Measurements from ENCODE around the gene SLC41A2. TPM values are rescaled to one million over a fixed set of nuclear protein-coding genes. Genes with fewer than 3 reads are reported as not detected.

Gene SLC41A2
- total and polyA plus RNA-seq, 9 donors: 3.1 to 55.1 (median 26.5) TPM

GRCh38 chr12:104942075-104942474, 16.0 kb downstream of the SLC41A2 start:
- no peaks in the 10 kb centered on the region for H3K27me3 ChIP-seq
- no peaks in the 10 kb centered on the region for H3K4me1 ChIP-seq (ENCODE audit: insufficient read depth)
- H3K9me3 ChIP-seq: no peaks in the 10 kb centered on the region
- no peak overlapping the region for H3K4me3 ChIP-seq
- intact Hi-C loops (cut with DNase I): no loop called here
- H3K36me3 ChIP-seq: no peaks in the 10 kb centered on the region
- 91 to 97% (median 94%) methylated on average over 4 of the region's 4 CpGs for WGBS, 3 donors
- TF ChIP-seq POLR2A (IDR thresholded peaks at IDR 0.05) (no peak), CTCF (IDR thresholded peaks at IDR 0.05) (no peak), EP300 (IDR thresholded peaks at IDR 0.05) (no peak)
- no peak overlapping the region for H3K27ac ChIP-seq
- DNase-seq: no peak

- Histone ChIP-seq H3K4me1 (ENCODE audit: insufficient read depth) (no peaks in the 10 kb centered on the region), H3K27ac (no peak overlapping the region), H3K4me3 (no peak overlapping the region), H3K9me3 (no peaks in the 10 kb centered on the region), H3K27me3 (no peaks in the 10 kb centered on the region), H3K36me3 (no peaks in the 10 kb centered on the region)
- TF ChIP-seq EP300 (IDR thresholded peaks at IDR 0.05) (no peak), CTCF (IDR thresholded peaks at IDR 0.05) (no peak), POLR2A (IDR thresholded peaks at IDR 0.05) (no peak)
- 86 to 96% (median 95%) methylated on average over 3 of the region's 3 CpGs for WGBS, 3 donors
- intact Hi-C loops (cut with DNase I): no loop called here
- no peak for DNase-seq
These were observed 16.6 kb downstream of the SLC41A2 start for GRCh38 chr12:104941454-104941853.

GRCh38 chr12:104939089-104939488, 19.0 kb downstream of the SLC41A2 start:
- H3K4me3 ChIP-seq: no peak overlapping the region
- intact Hi-C loops (cut with DNase I): no loop called here
- no peaks in the 10 kb centered on the region for H3K36me3 ChIP-seq
- H3K27ac ChIP-seq: no peak overlapping the region
- H3K9me3 ChIP-seq: no peaks in the 10 kb centered on the region
- DNase-seq: no peak
- WGBS, 3 donors: 92 to 98% (median 98%) methylated on average over 2 of the region's 2 CpGs
- no peak for TF ChIP-seq CTCF (IDR thresholded peaks at IDR 0.05)
- no peak for TF ChIP-seq POLR2A (IDR thresholded peaks at IDR 0.05)
- no peak for TF ChIP-seq EP300 (IDR thresholded peaks at IDR 0.05)
- H3K27me3 ChIP-seq: no peaks in the 10 kb centered on the region
- H3K4me1 ChIP-seq (ENCODE audit: insufficient read depth): no peaks in the 10 kb centered on the region

GRCh38 chr12:104938371-104938770, 19.7 kb downstream of the SLC41A2 start:
- H3K36me3 ChIP-seq: no peaks in the 10 kb centered on the region
- DNase-seq: no peak
- 55 to 66% (median 56%) methylated on average over 3 of the region's 3 CpGs for WGBS, 3 donors
- no peaks in the 10 kb centered on the region for H3K9me3 ChIP-seq
- no peak overlapping the region for H3K4me3 ChIP-seq
- no peaks in the 10 kb centered on the region for H3K4me1 ChIP-seq (ENCODE audit: insufficient read depth)
- TF ChIP-seq EP300 (IDR thresholded peaks at IDR 0.05) (no peak), CTCF (IDR thresholded peaks at IDR 0.05) (no peak), POLR2A (IDR thresholded peaks at IDR 0.05) (no peak)
- intact Hi-C loops (cut with DNase I): no loop called here
- no peaks in the 10 kb centered on the region for H3K27me3 ChIP-seq
- no peak overlapping the region for H3K27ac ChIP-seq

GRCh38 chr12:104935886-104936285, 22.2 kb downstream of the SLC41A2 start:
- WGBS, 3 donors: 93 to 99% (median 94%) methylated on average over 2 of the region's 2 CpGs

More at GRCh38 chr12:104935886-104936285, 22.2 kb downstream of the SLC41A2 start:
- Histone ChIP-seq H3K27ac (no peak overlapping the region), H3K27me3 (no peaks in the 10 kb centered on the region), H3K36me3 (no peaks in the 10 kb centered on the region), H3K4me1 (ENCODE audit: insufficient read depth) (no peaks in the 10 kb centered on the region), H3K4me3 (no peak overlapping the region), H3K9me3 (no peaks in the 10 kb centered on the region)
- DNase-seq: no peak
- intact Hi-C loops (cut with DNase I): no loop called here
- TF ChIP-seq POLR2A (IDR thresholded peaks at IDR 0.05): no peak
